Neural progenitor cell (in vitro differentiated cells): Measurements from ENCODE around the gene H2BK1. TPM values are rescaled to one million over a fixed set of nuclear protein-coding genes. Genes with fewer than 3 reads are reported as not detected.

Experiments
- DNase-seq: peaks from one replicate; pipeline ENCODE4 v3.0.0-alpha.2; 2016; ENCODE audit warnings: low spot score
- H2AFZ ChIP-seq: fragments of 200-600 bp; sonication (generic); replicated peaks from 2 replicates; pipeline ENCODE4 v1.6.1; 2016; ENCODE audit warnings: antibody characterized with exemption
- H3F3A ChIP-seq: fragments of 200-600 bp; sonication (generic); 2 replicates; pipeline ENCODE4 v1.6.1; 2016; ENCODE audit warnings: antibody characterized with exemption, low read depth
- H3K27ac ChIP-seq: fragments of 200-600 bp; sonication (generic); 2 replicates; pipeline ENCODE4 v1.5.1; 2016; ENCODE audit warnings: mild to moderate bottlenecking
- H3K27me3 ChIP-seq: fragments of 200-600 bp; sonication (generic); 2 replicates; pipeline ENCODE4 v1.6.1; 2016; ENCODE audit warnings: mild to moderate bottlenecking, moderate library complexity
- H3K36me3 ChIP-seq: fragments of 200-600 bp; sonication (generic); 2 replicates; pipeline ENCODE4 v1.5.1; 2016
- H3K4me1 ChIP-seq: fragments of 200-600 bp; sonication (generic); 2 replicates; pipeline ENCODE4 v1.6.1; 2016; ENCODE audit warnings: mixed run types
- H3K4me2 ChIP-seq: fragments of 200-600 bp; sonication (generic); 2 replicates; pipeline ENCODE4 v1.6.1; 2016
- H3K4me3 ChIP-seq: fragments of 200-600 bp; sonication (generic); 2 replicates; pipeline ENCODE4 v1.5.1; 2016
- H3K79me2 ChIP-seq: fragments of 200-600 bp; sonication (generic); 2 replicates; pipeline ENCODE4 v1.6.1; 2016; ENCODE audit warnings: low read depth
- H3K9ac ChIP-seq: fragments of 200-600 bp; sonication (generic); 2 replicates; pipeline ENCODE4 v1.6.1; 2016
- H3K9me3 ChIP-seq: fragments of 200-600 bp; sonication (generic); 2 replicates; pipeline ENCODE4 v1.5.1; 2016; ENCODE audit warnings: low read depth
- H4K20me1 ChIP-seq: fragments of 200-600 bp; sonication (generic); 2 replicates; pipeline ENCODE4 v1.6.1; 2016; ENCODE audit warnings: low read depth
- H3K27ac Mint-ChIP-seq: 3 replicates; pipeline ENCODE4 v1.8.0; 2021; ENCODE audit warnings: mixed read lengths
- H3K27me3 Mint-ChIP-seq: 2 replicates; pipeline ENCODE4 v1.8.0; 2022; ENCODE audit warnings: low read depth, mild to moderate bottlenecking, inconsistent platforms, moderate library complexity, mixed read lengths; ENCODE audit not compliant: insufficient read depth
- H3K36me3 Mint-ChIP-seq: 3 replicates; pipeline ENCODE4 v1.8.0; 2021; ENCODE audit warnings: mixed read lengths
- H3K4me1 Mint-ChIP-seq: 3 replicates; pipeline ENCODE4 v1.8.0; 2021; ENCODE audit warnings: mixed read lengths
- H3K4me3 Mint-ChIP-seq: 3 replicates; pipeline ENCODE4 v1.8.0; 2021; ENCODE audit warnings: mild to moderate bottlenecking, moderate library complexity, mixed read lengths
- H3K9me3 Mint-ChIP-seq: 3 replicates; pipeline ENCODE4 v1.8.0; 2020; ENCODE audit warnings: mixed read lengths
- CTCF ChIP-seq: fragments of 200-600 bp; sonication (generic); IDR thresholded peaks from 2 replicates; pipeline ENCODE4 v1.5.1; 2017; ENCODE audit warnings: antibody characterized with exemption, mild to moderate bottlenecking
- EZH2 ChIP-seq: fragments of 200-600 bp; sonication (generic); IDR thresholded peaks from 2 replicates; pipeline ENCODE4 v1.6.1; 2017; ENCODE audit warnings: antibody characterized with exemption, mild to moderate bottlenecking, moderate library complexity
- EZH2phosphoT487 ChIP-seq: fragments of 200-600 bp; sonication (generic); IDR thresholded peaks from 2 replicates; pipeline ENCODE4 v1.6.1; 2017; ENCODE audit warnings: antibody characterized with exemption
- total RNA-seq: library from RNA; depleted of rRNA; stranded (reverse); fragments of >200 nt; gene quantifications from 2 replicates; pipeline ENCODE4 v1.2.3, GENCODE V29; 2015; ENCODE audit warnings: low replicate concordance

H2BK1 gene
- total RNA-seq, 1 donor from 2014 or later, result not detected

- no peak overlapping the region for H3K4me3 ChIP-seq
- H3K9me3 Mint-ChIP-seq, result no peaks in the 10 kb centered on the region
- peaks cover 40% of the 10 kb centered on the region for H4K20me1 ChIP-seq
These were observed 36.7 kb upstream of the H2BK1 start for GRCh38 chr7:151246851-151247580.

GRCh38 chr7:151246102-151246850 is 36.0 kb upstream of the H2BK1 start:
- no peaks in the 10 kb centered on the region for H3K36me3 ChIP-seq
- no peak overlapping the region for H2AFZ ChIP-seq
- Mint-ChIP-seq H3K27ac (no peak overlapping the region), H3K4me3 (peak overlapping the region; percentile 95), H3K27me3 (peaks cover 23% of the 10 kb centered on the region), H3K36me3 (peaks cover 6% of the 10 kb centered on the region), H3K9me3 (no peaks in the 10 kb centered on the region), H3K4me1 (peaks cover 68% of the 10 kb centered on the region)
- no peaks in the 10 kb centered on the region for H3K79me2 ChIP-seq
- H3K4me1 ChIP-seq, result peaks cover 59% of the 10 kb centered on the region
- no peaks in the 10 kb centered on the region for H3K9me3 ChIP-seq
- no peak for TF ChIP-seq EZH2phosphoT487
- TF ChIP-seq EZH2, result no peak
- no peak for TF ChIP-seq CTCF
- no peak overlapping the region for H3K27ac ChIP-seq
- peak overlapping the region; percentile 56 for H3K4me3 ChIP-seq
- peaks cover 70% of the 10 kb centered on the region for H3K27me3 ChIP-seq
- H4K20me1 ChIP-seq, result peaks cover 40% of the 10 kb centered on the region
- peak; percentile 36 for DNase-seq
- peak overlapping the region; percentile 97 for H3K4me2 ChIP-seq
- peaks cover 51% of the 10 kb centered on the region for H3F3A ChIP-seq
- H3K9ac ChIP-seq, result no peak overlapping the region

More at GRCh38 chr7:151246851-151247580, 36.7 kb upstream of the H2BK1 start:
- no peak overlapping the region for H3K9ac ChIP-seq
- H3K79me2 ChIP-seq, result no peaks in the 10 kb centered on the region
- H3K27ac ChIP-seq, result no peak overlapping the region
- H3F3A ChIP-seq, result peaks cover 53% of the 10 kb centered on the region
- H3K27me3 Mint-ChIP-seq, result peaks cover 21% of the 10 kb centered on the region
- H3K36me3 ChIP-seq, result no peaks in the 10 kb centered on the region
- peaks cover 63% of the 10 kb centered on the region for H3K4me1 ChIP-seq
- no peak for DNase-seq
- peaks cover 1% of the 10 kb centered on the region for H3K36me3 Mint-ChIP-seq
- H3K4me2 ChIP-seq, result no peak overlapping the region
- H3K27me3 ChIP-seq, result peaks cover 73% of the 10 kb centered on the region
- peak overlapping the region; percentile 95 for H3K4me3 Mint-ChIP-seq
- no peak overlapping the region for H2AFZ ChIP-seq
- TF ChIP-seq CTCF (no peak), EZH2phosphoT487 (no peak), EZH2 (no peak)
- peaks cover 69% of the 10 kb centered on the region for H3K4me1 Mint-ChIP-seq
- H3K9me3 ChIP-seq, result no peaks in the 10 kb centered on the region
- no peak overlapping the region for H3K27ac Mint-ChIP-seq

- H3F3A ChIP-seq, result peaks cover 43% of the 10 kb centered on the region
- peak; percentile 47 for TF ChIP-seq EZH2phosphoT487
- TF ChIP-seq EZH2, result no peak
- peak; percentile 66 for TF ChIP-seq CTCF
- H3K27ac Mint-ChIP-seq, result no peak overlapping the region
- H3K79me2 ChIP-seq, result no peaks in the 10 kb centered on the region
- H3K4me2 ChIP-seq, result peak overlapping the region; percentile 97
- H3K4me1 ChIP-seq, result peaks cover 57% of the 10 kb centered on the region
- H3K4me3 ChIP-seq, result peak overlapping the region; percentile 56
- peaks cover 61% of the 10 kb centered on the region for H3K4me1 Mint-ChIP-seq
- peaks cover 62% of the 10 kb centered on the region for H3K27me3 ChIP-seq
- H3K36me3 Mint-ChIP-seq, result peaks cover 10% of the 10 kb centered on the region
- H3K4me3 Mint-ChIP-seq, result peak overlapping the region; percentile 80
- no peaks in the 10 kb centered on the region for H3K9me3 Mint-ChIP-seq
- peaks cover 40% of the 10 kb centered on the region for H4K20me1 ChIP-seq
- H3K36me3 ChIP-seq, result no peaks in the 10 kb centered on the region
- H3K27me3 Mint-ChIP-seq, result peaks cover 19% of the 10 kb centered on the region
- DNase-seq, result peak; percentile 74
- H3K9me3 ChIP-seq, result no peaks in the 10 kb centered on the region
- no peak overlapping the region for H3K27ac ChIP-seq
- peak overlapping the region; percentile 18 for H2AFZ ChIP-seq
- H3K9ac ChIP-seq, result no peak overlapping the region
These were observed 35.2 kb upstream of the H2BK1 start for GRCh38 chr7:151245360-151246101.
